Forelimb muscle (tissue), 1 donor: ENCODE results near the gene LARGE1. TPM values are rescaled to one million over a fixed set of nuclear protein-coding genes. Genes with fewer than 3 reads are reported as not detected.

Source experiments
- DNase-seq: peaks from one replicate; pipeline ENCODE4 v3.0.0-alpha.2; 2013; ENCODE audit warnings: low read depth
- polyA plus RNA-seq: library from polyadenylated mRNA; unstranded; fragments of 120-200 nt; gene quantifications from one replicate; pipeline ENCODE4 v1.2.1, GENCODE V29; 2013; ENCODE audit not compliant: insufficient read length

The LARGE1 gene
- polyA plus RNA-seq, 1 donor: 7.7 TPM

DNA sequence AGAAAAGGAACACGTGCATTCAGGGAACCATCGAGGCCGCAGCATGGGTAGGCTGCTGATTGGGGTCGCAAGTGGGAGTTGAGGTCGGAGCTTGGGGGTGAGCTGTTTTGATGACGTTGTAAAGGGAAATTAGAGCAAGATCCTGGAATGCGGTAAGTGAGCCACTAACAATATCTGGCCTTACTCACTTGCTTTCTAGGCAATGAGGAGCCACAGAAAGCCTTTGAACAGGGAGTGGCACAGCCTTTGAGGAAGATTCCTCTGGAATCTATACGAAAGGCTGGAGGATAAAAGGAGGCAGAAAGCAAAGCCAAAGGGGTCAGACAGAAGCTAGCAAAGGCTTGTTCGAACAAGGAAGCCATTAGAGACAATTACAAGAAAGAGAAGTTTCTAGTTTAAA, 197.5 kb downstream of the LARGE1 start:
- no peak for DNase-seq

DNA sequence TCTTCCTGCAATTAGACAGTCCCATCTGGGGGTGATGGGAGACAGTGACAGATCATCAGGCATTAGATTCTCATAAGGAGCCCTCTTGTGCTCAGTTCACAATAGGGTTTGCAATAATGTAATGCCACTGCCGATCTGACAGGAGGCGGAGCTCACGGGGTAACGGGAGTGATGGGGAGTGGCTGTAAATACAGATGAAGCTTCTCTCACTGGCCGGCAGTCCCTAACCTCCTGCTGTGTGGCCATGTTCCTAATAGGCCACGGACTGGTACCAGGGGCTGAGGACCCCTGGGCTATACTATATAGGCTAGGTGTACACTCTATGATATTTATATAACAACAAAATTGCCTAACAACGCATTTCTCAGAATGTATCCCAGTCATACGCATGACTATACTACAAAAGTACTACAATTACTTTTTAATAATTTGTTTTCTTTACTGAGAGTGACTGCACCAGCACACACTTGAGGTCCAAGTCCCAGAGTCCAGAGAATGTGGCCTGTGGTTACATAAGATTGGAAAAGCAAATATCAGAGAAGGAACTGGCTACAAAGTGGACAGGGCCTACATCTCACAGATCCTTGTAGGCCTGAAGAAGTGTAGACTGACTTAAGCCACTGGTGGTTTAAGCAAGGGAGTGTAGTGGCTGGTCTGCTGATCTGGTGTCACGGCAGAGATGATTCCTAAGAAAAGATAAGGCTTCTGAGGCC, 200.0 kb downstream of the LARGE1 start:
- DNase-seq: no peak

DNA sequence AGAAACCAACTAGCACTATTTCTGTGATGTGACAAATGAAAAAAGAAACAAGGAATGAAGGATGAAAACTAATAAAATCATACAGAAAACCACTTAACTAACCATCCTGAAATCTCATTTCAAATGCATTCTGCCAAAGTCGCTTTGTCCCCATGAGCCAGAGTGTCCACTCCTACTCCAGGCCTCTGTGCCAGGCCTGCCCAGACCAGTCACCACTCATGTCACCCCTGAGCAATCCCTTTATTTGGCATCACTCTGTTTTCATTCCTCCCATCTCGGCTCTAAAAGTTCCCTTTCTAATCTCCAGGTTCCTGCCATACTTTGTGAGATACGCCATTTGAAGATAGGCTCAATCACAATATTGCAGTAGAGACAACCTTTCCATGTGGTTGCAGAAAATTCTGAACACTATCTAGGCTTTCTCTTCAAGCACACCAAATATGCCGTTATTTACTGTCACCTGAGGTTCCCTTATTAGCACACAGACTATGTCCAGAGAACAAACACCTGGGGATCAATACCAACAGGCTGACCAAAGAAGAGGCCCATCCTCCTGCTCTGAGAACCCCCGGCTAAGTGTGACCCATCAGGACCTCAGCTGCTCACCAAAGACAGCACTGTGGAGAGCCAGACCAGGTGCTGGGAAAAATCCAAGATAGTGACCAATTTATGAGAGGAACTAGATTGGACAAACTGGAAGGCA, 202.4 kb downstream of the LARGE1 start:
- no peak for DNase-seq

- no peak for DNase-seq
Observed at GRCh38 chr22:33715237-33715985, 204.9 kb downstream of the LARGE1 start.

- no peak for DNase-seq
Observed at GRCh38 chr22:33710326-33710725, 209.9 kb downstream of the LARGE1 start.

DNA sequence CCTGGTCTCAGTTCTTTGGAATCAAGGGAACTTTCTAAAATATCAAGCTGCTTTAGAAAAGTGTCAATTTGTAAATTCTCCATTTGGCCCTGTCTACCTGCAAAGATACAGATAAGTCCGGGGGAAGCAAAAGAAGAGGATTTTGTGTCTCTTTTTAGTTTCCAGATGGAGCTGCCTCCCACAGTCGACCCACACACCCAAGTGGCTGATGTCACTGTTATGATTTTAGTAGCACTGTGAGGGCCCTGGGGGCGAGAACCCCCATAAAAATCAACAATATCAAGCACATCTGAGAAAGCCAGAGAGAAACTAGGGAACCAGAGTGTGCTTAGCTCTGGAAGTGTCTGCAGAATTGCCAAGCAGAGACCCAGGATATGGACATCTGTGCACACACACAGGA, 212.7 kb downstream of the LARGE1 start:
- no peak for DNase-seq

DNA sequence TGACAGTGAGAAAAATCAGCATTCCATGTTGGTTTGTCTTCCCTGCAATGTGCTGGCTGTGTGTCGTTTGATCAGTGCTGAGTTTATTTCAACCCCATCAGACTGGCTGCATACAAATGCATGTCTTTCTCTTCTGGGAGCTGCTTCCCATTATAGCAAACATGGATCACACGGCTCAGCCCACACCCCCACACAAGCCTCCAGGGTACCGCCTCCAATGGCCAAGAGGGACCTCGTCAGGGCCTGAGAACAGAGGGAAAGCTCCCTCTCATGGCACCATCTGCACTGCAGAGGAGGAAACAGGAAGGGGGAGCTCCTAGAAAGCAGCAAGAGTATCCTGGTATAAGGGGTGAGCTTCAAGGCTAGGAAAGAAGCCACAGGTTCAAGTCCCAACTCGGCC, 214.2 kb downstream of the LARGE1 start:
- no peak for DNase-seq

DNA sequence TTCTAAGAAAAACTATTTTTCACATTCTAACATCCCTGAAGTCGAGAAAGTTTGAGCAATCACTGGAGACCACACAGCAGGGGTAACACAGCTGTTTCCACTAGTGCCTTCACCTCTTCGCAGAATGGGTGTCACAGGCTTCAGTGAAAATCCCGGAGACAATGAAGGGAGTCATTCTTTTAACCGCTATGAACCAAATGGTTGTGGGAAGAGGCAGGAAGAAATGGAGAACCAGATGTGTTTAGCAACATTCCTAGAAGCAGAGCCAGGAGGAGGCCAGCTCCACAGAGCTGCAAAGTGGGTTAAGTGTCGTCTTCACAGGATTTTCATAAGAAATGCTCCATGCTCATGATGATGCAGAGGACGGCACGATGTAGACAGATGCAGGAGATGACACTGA, 221.1 kb downstream of the LARGE1 start:
- DNase-seq: no peak

GRCh38 chr22:33697640-33698039, 222.6 kb downstream of the LARGE1 start:
- DNase-seq: no peak

- DNase-seq: no peak
Observed at GRCh38 chr22:33691057-33691630, 229.1 kb downstream of the LARGE1 start.

- no peak for DNase-seq
Observed at GRCh38 chr22:33688903-33689302, 231.4 kb downstream of the LARGE1 start.

DNA sequence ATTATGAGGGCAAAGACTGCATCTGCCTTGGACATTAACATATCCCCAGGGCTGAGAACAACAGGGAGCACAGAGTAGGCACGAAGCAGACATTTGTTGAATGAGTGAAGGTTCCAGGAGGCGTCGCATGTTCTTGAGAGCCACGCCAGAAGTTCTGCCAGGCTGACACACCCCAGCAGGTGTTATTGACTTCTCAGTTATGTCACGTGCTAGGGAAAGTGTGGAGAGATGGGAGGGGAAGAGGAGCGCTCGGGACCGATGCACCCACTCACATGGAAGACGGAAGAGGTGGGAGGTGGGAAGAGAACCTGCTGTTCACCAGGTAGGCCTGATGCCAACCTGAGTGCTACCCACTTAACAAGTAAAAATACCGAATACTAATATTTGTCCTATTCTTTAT, 232.8 kb downstream of the LARGE1 start:
- no peak for DNase-seq

DNA sequence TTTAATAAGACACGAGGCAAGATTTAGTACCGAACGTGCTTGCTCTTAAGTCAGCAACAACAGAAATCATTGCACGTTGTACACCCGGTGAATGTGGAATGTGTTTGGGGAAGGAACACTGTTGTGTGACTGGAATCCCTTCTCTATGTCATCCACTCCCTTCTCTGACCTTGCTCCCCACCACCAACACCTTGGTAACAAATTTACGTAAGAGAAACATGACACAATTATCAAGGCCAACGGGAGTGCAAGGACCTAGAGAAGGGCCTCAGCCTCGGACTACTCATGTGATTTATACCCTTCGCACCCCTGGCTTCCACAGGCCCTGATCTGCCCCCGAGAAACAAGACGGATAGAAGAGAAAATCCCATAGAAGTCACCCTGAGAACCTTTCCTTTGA, 236.2 kb downstream of the LARGE1 start:
- no peak for DNase-seq

GRCh38 chr22:33682927-33683326, 237.3 kb downstream of the LARGE1 start:
- no peak for DNase-seq

GRCh38 chr22:33680632-33681031, 239.6 kb downstream of the LARGE1 start:
- DNase-seq: no peak

DNA sequence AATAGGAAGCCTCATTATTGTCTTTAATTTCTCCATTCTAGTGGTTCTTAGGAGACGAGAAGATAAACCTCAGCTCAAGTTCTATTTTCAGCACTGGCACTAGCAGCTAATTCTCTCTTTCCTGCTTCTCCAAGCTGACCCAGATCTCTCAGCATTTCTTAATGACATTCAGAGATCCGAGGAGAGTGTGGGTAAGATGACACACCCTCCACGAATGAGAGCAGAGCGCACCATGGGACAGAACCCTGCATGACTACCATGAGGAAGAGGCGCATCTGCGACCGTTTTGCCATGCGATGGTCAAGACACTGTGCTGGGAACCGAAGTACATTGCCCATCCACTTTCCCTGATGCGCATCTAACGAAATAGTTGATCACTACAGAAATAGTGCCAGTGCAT, 241.8 kb downstream of the LARGE1 start:
- DNase-seq: no peak

DNA sequence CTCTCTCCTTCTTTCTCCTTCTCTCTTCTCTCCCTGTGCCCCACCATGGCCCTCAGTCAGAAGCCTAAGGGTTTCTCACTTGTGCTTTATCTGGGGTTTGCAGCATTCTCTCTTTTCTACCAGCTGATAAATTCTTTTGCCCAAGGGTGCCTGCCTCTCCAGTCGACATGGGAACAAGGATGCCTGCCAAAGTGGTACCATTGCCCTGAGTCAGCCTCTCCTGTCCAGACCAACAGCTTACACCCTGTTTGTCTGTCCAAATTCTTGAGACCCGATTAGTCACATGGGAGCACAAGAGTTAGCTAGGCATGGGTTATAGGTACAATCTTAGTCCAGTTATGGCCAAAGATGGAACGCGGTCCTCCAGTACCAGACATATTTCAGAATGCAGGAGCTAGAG, 242.7 kb downstream of the LARGE1 start:
- no peak for DNase-seq

GRCh38 chr22:33674357-33674756, 245.9 kb downstream of the LARGE1 start:
- no peak for DNase-seq

GRCh38 chr22:33669746-33670145, 250.5 kb downstream of the LARGE1 start:
- no peak for DNase-seq

- no peak for DNase-seq
Observed at GRCh38 chr22:33666961-33667619, 253.2 kb downstream of the LARGE1 start.

- no peak for DNase-seq
Observed at GRCh38 chr22:33666279-33666960, 253.9 kb downstream of the LARGE1 start.
